22Rv1 (cell line): Measurements from ENCODE around the gene ZPR1.
"Not testable (repeated sequence)": the region's sequence is repeated elsewhere in the genome, so short reads cannot be mapped to it uniquely, and the experiment has no call there.

Experiments
- H3K27ac ChIP-seq: fragments of 450-650 bp; 2 replicates; pipeline ENCODE4 v1.5.1; 2017
- ZFX ChIP-seq: fragments of 450-650 bp; IDR thresholded peaks from 2 replicates; pipeline ENCODE4 v1.6.1; 2017; ENCODE audit warnings: antibody characterized with exemption, borderline replicate concordance
- TF ChIP-seq, protein P1 (sequence below): fragments of 450-650 bp; IDR thresholded peaks from 2 replicates; pipeline ENCODE4 v1.5.1; 2017; ENCODE audit warnings: mild to moderate bottlenecking

The ZPR1 gene

GRCh38 chr11:116787786-116788486 is at the start of gene ZPR1:
TSS of gene ZPR1 (minus strand) at chr11:116788023. CDS start at chr11:116787990, 33 bp downstream.
- H3K27ac ChIP-seq = peak within 1 kb of the TSS; percentile 59
- TF ChIP-seq ZFX = no peak
- TF ChIP-seq, protein P1, sequence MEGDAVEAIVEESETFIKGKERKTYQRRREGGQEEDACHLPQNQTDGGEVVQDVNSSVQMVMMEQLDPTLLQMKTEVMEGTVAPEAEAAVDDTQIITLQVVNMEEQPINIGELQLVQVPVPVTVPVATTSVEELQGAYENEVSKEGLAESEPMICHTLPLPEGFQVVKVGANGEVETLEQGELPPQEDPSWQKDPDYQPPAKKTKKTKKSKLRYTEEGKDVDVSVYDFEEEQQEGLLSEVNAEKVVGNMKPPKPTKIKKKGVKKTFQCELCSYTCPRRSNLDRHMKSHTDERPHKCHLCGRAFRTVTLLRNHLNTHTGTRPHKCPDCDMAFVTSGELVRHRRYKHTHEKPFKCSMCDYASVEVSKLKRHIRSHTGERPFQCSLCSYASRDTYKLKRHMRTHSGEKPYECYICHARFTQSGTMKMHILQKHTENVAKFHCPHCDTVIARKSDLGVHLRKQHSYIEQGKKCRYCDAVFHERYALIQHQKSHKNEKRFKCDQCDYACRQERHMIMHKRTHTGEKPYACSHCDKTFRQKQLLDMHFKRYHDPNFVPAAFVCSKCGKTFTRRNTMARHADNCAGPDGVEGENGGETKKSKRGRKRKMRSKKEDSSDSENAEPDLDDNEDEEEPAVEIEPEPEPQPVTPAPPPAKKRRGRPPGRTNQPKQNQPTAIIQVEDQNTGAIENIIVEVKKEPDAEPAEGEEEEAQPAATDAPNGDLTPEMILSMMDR = no peak

DNA sequence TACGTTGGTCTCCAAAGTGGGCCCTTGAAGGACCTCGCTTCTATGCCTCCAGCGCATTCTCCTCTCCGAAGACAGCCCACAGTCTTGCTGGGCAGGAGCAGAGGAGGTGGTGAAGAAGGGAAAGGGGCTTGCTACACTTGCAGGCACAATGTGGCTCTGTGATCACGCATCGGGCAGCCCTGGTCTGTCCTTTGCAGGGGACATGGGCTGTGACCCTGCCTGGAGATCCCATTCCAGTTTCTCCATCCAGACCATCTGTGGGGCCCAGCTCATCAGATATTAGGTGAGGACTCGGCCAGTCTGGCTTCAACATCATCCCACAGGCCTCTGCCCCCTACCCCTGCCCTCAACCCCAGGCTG is 48.8 kb upstream of the ZPR1 start:
- H3K27ac ChIP-seq = peak overlapping the region; percentile 73
- TF ChIP-seq ZFX = no peak
- TF ChIP-seq, protein P1 = no peak

GRCh38 chr11:116835791-116836631 is 48.2 kb upstream of the ZPR1 start:
- H3K27ac ChIP-seq = peak overlapping the region; percentile 73
- no peak for TF ChIP-seq ZFX
- TF ChIP-seq, protein P1 = peak; percentile 86

DNA sequence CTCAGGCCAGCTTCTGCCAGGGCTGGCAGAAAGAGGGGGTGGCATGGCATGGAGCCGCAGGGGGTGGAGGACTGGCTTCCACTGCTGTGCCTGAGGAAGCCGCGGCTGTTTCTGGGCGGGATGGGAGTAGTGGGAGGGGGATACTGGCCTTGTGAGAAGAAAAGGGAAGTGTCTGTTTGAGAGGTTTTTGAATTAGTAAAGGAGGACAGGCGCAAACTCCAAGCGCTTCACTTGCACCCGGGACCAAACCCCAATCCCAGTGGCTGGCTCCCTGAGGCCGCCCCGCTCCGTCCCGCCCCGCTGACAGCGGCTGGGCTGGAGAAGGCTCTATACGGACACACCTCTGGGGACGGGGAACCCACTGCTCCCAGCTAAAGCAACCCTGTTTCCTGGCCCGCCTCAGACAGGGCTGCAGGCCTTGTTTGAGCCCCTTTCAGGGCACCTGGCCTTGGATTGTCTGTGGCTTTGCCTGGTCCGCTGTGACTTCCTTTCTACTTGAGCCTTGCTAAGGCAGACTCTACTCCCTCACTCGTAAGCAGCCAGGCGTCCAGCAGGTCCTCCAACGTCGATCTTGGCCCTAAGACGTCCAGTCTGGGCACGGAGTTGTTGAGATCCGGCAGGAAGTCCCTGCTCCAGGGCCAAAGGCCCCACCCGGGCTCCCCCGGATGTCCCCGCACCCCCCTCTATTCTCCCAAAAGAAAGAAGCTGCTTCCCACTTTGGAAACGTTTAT is 47.4 kb upstream of the ZPR1 start:
- no peak for TF ChIP-seq ZFX
- TF ChIP-seq, protein P1 = no peak
- H3K27ac ChIP-seq = peak overlapping the region; percentile 73

- not testable (repeated sequence) for H3K27ac ChIP-seq
Observed at GRCh38 chr11:116834535-116835041, 46.8 kb upstream of the ZPR1 start.

GRCh38 chr11:116833816-116834534 is 46.2 kb upstream of the ZPR1 start:
- no peak for TF ChIP-seq ZFX

DNA sequence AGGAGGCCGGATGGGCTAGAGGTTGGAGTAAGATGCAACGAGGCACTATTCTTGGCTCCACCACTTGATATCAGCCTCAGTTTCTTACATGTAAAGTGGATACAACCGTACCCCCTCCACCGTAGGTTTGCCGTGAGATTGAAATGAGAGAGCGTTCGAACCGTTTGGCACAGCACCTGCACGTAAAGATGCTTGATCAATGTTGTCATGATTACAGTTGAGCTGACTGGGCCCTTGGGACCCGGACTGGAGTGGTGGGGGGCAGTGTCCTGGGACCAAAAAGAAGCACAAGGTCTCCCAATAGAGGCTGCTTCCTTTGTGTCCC is 45.6 kb upstream of the ZPR1 start:
- no peak for TF ChIP-seq ZFX
- TF ChIP-seq, protein P1 = no peak

More at GRCh38 chr11:116833816-116834534, 46.2 kb upstream of the ZPR1 start:
- no peak overlapping the region for H3K27ac ChIP-seq

More for the DNA sequence above, 45.6 kb upstream of the ZPR1 start:
- no peak overlapping the region for H3K27ac ChIP-seq
